GM23248 (cell line): ENCODE data around the gene TEDC2.

Experiments used
- EZH2 ChIP-seq: fragments of 200-600 bp; sonication (generic); IDR thresholded peaks from 2 replicates; pipeline ENCODE4 v1.6.1; 2018; ENCODE audit warnings: antibody characterized with exemption, mild to moderate bottlenecking; ENCODE audit not compliant: insufficient read depth, poor library complexity, severe bottlenecking
- EZH2phosphoT487 ChIP-seq: fragments of 200-600 bp; sonication (generic); IDR thresholded peaks from 2 replicates; pipeline ENCODE4 v1.6.1; 2018; ENCODE audit warnings: antibody characterized with exemption, moderate library complexity, mild to moderate bottlenecking, low read depth; ENCODE audit not compliant: insufficient read depth

GRCh38 chr16:2459647-2460390 lies at the start of gene TEDC2:
- TF ChIP-seq EZH2phosphoT487 (no peak), EZH2 (no peak)
